Ovary (tissue), 9 donors: ENCODE data around the gene INTS4. TPM values are rescaled to one million over a fixed set of nuclear protein-coding genes. Genes with fewer than 3 reads are reported as not detected.
"Not testable (repeated sequence)": the region's sequence is repeated elsewhere in the genome, so short reads cannot be mapped to it uniquely, and the experiment has no call there.

Experiments
- DNase-seq, 5 donors: peaks; one replicate each; pipeline ENCODE4 v3.0.0-alpha.2; 2019 to 2020
- H3K27ac ChIP-seq, 2 donors: fragments of 200-600 bp; one replicate each; pipeline versions ENCODE4 v1.5.1 to v1.8.0; 2019 to 2022
- H3K27me3 ChIP-seq: fragments of 200-600 bp; one replicate; pipeline ENCODE4 v1.8.0; 2022
- H3K36me3 ChIP-seq: fragments of 200-600 bp; sonication (generic); one replicate; pipeline ENCODE4 v1.5.1; 2019
- H3K4me1 ChIP-seq: one replicate; pipeline ENCODE4 v1.8.1; 2013; ENCODE audit warnings: mild to moderate bottlenecking, moderate library complexity; ENCODE audit not compliant: insufficient read depth
- H3K4me3 ChIP-seq: fragments of 200-600 bp; sonication (generic); one replicate; pipeline ENCODE4 v1.5.1; 2017
- H3K9me3 ChIP-seq, 2 donors: fragments of 200-600 bp in 1 of 2; sonication (generic) in 1 of 2; one replicate each; pipeline versions ENCODE4 v1.5.1 to v1.8.1; 2013 to 2019; ENCODE audit warnings: mild to moderate bottlenecking in 1 of 2, moderate library complexity in 1 of 2
- CTCF ChIP-seq, 3 donors: fragments of 450-650 bp in 2 of 3; fragments of 200-600 bp in 1 of 3; IDR thresholded peaks; one replicate each; pipeline versions ENCODE4 v1.5.1 to v1.8.0; 2016 to 2022; ENCODE audit warnings: antibody characterized with exemption in 3 of 3, mild to moderate bottlenecking in 1 of 3
- EP300 ChIP-seq: sonication (generic); formaldehyde crosslinking; IDR thresholded peaks from one replicate; pipeline ENCODE4 v1.6.1; 2017; ENCODE audit warnings: antibody characterized with exemption
- POLR2A ChIP-seq: fragments of 450-650 bp; IDR thresholded peaks from one replicate; pipeline ENCODE4 v1.6.1; 2017; ENCODE audit warnings: antibody characterized with exemption, mild to moderate bottlenecking, moderate library complexity
- WGBS, 3 donors: extraction: QIAGEN DNeasy Blood & Tissue Kit in 1 of 3; methylation state at CpG; one replicate each; pipeline versions ENCODE4 v1.1.5 to v1.1.7; 2013 to 2017; 5-methylcytosine and 5-hydroxymethylcytosine counted together
- intact Hi-C, 4 donors: fragments of 100-400 bp; cut with DNase I; formaldehyde crosslinking; loops; one replicate each; pipeline versions ENCODE4 v1.11.0 to v1.15.1; 2022 to 2023
- polyA plus RNA-seq, 2 donors: library from polyadenylated mRNA; stranded (reverse); fragments of 200-250 nt in 1 of 2; fragments of 350-450 nt in 1 of 2; fragmentation: Illumina TruSeq in 1 of 2; extraction: RNeasy Lipid Tissue Mini Kit (QIAGEN cat#74804) in 1 of 2; gene quantifications; one replicate each; pipeline ENCODE4 v1.2.3, GENCODE V29; 2013 to 2014
- total RNA-seq, 7 donors: library from RNA; depleted of rRNA in 2 of 7; stranded (reverse); fragments of >200 nt in 2 of 7; fragmentation: NEBNext Ultra II Directional in 3 of 7; extraction: Animal tissue kit (Norgen Biotek cat#: 25700) in 3 of 7; gene quantifications; one replicate each; pipeline versions ENCODE4 v1.1.0 to v1.2.4, GENCODE V29; 2016 to 2023
- donor health status: DM: no; HTN: no; CAD: no; lungs with moderate emphysema.
- donor health status: DM: no; HTN: no; CAD: no.
- donor health status: Bipolar disorder and iron deficiency.
- donor health status: DM: yes; HTN: yes; CAD: no.
- donor health status: DM: no; HTN: no; CAD: no.
- donor health status: DM: yes; HTN: yes; CAD: no.

The INTS4 gene
- total and polyA plus RNA-seq, 9 donors: 15.7 to 37.7 (median 29.7) TPM

GRCh38 chr11:77865805-77866204 is 128.7 kb downstream of the INTS4 start:
- peaks cover 3% of the 10 kb centered on the region for H3K4me1 ChIP-seq
- intact Hi-C loops: no loop called here
- H3K9me3 ChIP-seq: no peaks in the 10 kb centered on the region
- DNase-seq: no peak
- no peak overlapping the region for H3K27ac ChIP-seq
- no peaks in the 10 kb centered on the region for H3K27me3 ChIP-seq
- WGBS, 3 donors: 33 to 59% (median 43%) methylated on average over 1 of the region's 1 CpG
- no peak overlapping the region for H3K4me3 ChIP-seq
- peaks cover 2% of the 10 kb centered on the region for H3K36me3 ChIP-seq
- TF ChIP-seq EP300 (no peak), CTCF (IDR thresholded peaks at IDR 0.05) (no peak), POLR2A (no peak)

GRCh38 chr11:77861444-77861843 is 133.0 kb downstream of the INTS4 start:
- H3K4me1 ChIP-seq, H3K36me3 ChIP-seq, DNase-seq, H3K27me3 ChIP-seq, H3K9me3 ChIP-seq, H3K27ac ChIP-seq, intact Hi-C loops, H3K4me3 ChIP-seq: not testable (repeated sequence)
- 90 to 93% (median 90%) methylated on average over 10 of the region's 10 CpGs for WGBS, 3 donors

- 91 to 96% (median 96%) methylated on average over 10 of the region's 10 CpGs for WGBS, 3 donors
- DNase-seq, H3K36me3 ChIP-seq, H3K4me1 ChIP-seq, intact Hi-C loops, H3K27me3 ChIP-seq, H3K27ac ChIP-seq, H3K4me3 ChIP-seq: not testable (repeated sequence)
- peaks cover 0 to 11% of the 10 kb centered on the region in 2 donors for H3K9me3 ChIP-seq
Observed at GRCh38 chr11:77857906-77858457, 136.5 kb downstream of the INTS4 start.

GRCh38 chr11:77854838-77855237 is 139.6 kb downstream of the INTS4 start:
- no peak for TF ChIP-seq CTCF (IDR thresholded peaks at IDR 0.05)
- TF ChIP-seq POLR2A: no peak
- TF ChIP-seq EP300: no peak

GRCh38 chr11:77851503-77851902 is 143.0 kb downstream of the INTS4 start:
- no peaks in the 10 kb centered on the region for H3K27me3 ChIP-seq
- H3K9me3 ChIP-seq: peaks cover 0 to 11% of the 10 kb centered on the region in 2 donors
- 59 to 72% (median 63%) methylated on average over 1 of the region's 1 CpG for WGBS, 3 donors
- TF ChIP-seq CTCF (IDR thresholded peaks at IDR 0.05) (no peak), EP300 (no peak), POLR2A (no peak)
- H3K27ac ChIP-seq: no peak overlapping the region
- H3K4me3 ChIP-seq: no peak overlapping the region
- H3K36me3 ChIP-seq: no peaks in the 10 kb centered on the region
- H3K4me1 ChIP-seq: no peaks in the 10 kb centered on the region
- no peak for DNase-seq
- intact Hi-C loops: no loop called here

More at GRCh38 chr11:77854838-77855237, 139.6 kb downstream of the INTS4 start:
- 97 to 100% (median 100%) methylated on average over 2 of the region's 2 CpGs for whole genome bisulfite sequencing, 3 donors
- no peak for DNase-seq
- H3K4me3 ChIP-seq: no peak overlapping the region
- H3K27me3 ChIP-seq: no peaks in the 10 kb centered on the region
- H3K27ac ChIP-seq: no peak overlapping the region
- no peaks in the 10 kb centered on the region for H3K4me1 ChIP-seq
- H3K9me3 ChIP-seq: peaks cover 0 to 11% of the 10 kb centered on the region in 2 donors
- no peaks in the 10 kb centered on the region for H3K36me3 ChIP-seq
- intact Hi-C loops: no loop called here

- H3K9me3 ChIP-seq, DNase-seq, H3K4me3 ChIP-seq, H3K27ac ChIP-seq, H3K36me3 ChIP-seq, H3K27me3 ChIP-seq, intact Hi-C loops, H3K4me1 ChIP-seq: not testable (repeated sequence)
- 82 to 96% (median 94%) methylated on average over 5 of the region's 5 CpGs for WGBS, 3 donors
Observed at GRCh38 chr11:77843700-77844099, 150.8 kb downstream of the INTS4 start.
